Thyroid gland (tissue), 4 donors: ENCODE data around the gene AXL.

Experiments
- POLR2A ChIP-seq, 2 donors: fragments of 450-650 bp; IDR thresholded peaks; one replicate each; pipeline ENCODE4 v1.6.1; 2017; ENCODE audit warnings: antibody characterized with exemption in 2 of 2, mild to moderate bottlenecking in 2 of 2, moderate library complexity in 1 of 2
- TF ChIP-seq, protein P1 (sequence below), 6 experiments: fragments of 200-600 bp in 3 of 6; fragments of 450-650 bp in 3 of 6; sonication (generic) in 3 of 6; IDR thresholded peaks; one replicate each; pipeline ENCODE4 v1.5.1; 2016 to 2019; ENCODE audit warnings: antibody characterized with exemption in 6 of 6, mild to moderate bottlenecking in 2 of 6, inconsistent platforms in 1 of 6, moderate library complexity in 1 of 6

DNA sequence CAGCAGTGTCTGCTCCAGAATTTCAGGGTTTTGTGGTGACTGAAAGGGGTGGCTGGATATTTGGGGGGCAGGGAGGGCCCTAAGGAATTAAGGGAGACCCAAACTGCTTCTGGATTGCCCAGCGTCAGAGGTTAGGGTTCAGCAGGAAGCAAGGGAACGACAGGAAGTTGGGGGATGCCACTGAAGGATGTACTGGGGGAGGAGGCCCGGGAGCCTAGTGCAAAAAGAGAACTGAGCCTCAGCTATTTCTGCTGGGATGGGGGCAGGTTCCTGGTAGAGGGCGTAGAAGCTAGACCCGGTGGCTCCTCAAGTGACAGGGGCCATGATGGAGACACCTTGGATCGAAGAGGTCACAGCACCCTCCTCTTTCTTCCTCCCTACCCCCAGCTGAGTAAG lies 24.9 kb upstream of the AXL start:
- TF ChIP-seq, protein P1, sequence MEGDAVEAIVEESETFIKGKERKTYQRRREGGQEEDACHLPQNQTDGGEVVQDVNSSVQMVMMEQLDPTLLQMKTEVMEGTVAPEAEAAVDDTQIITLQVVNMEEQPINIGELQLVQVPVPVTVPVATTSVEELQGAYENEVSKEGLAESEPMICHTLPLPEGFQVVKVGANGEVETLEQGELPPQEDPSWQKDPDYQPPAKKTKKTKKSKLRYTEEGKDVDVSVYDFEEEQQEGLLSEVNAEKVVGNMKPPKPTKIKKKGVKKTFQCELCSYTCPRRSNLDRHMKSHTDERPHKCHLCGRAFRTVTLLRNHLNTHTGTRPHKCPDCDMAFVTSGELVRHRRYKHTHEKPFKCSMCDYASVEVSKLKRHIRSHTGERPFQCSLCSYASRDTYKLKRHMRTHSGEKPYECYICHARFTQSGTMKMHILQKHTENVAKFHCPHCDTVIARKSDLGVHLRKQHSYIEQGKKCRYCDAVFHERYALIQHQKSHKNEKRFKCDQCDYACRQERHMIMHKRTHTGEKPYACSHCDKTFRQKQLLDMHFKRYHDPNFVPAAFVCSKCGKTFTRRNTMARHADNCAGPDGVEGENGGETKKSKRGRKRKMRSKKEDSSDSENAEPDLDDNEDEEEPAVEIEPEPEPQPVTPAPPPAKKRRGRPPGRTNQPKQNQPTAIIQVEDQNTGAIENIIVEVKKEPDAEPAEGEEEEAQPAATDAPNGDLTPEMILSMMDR (IDR thresholded peaks at IDR 0.05) = no peak
- TF ChIP-seq POLR2A (IDR thresholded peaks at IDR 0.05) = no peak
